Globus pallidus (tissue), 1 donor: ENCODE measurements around the gene FLNB.

Experiments used
- DNase-seq: peaks from one replicate; pipeline ENCODE4 v3.0.0-alpha.2; 2015; ENCODE audit warnings: low spot score

Gene FLNB, protein sequence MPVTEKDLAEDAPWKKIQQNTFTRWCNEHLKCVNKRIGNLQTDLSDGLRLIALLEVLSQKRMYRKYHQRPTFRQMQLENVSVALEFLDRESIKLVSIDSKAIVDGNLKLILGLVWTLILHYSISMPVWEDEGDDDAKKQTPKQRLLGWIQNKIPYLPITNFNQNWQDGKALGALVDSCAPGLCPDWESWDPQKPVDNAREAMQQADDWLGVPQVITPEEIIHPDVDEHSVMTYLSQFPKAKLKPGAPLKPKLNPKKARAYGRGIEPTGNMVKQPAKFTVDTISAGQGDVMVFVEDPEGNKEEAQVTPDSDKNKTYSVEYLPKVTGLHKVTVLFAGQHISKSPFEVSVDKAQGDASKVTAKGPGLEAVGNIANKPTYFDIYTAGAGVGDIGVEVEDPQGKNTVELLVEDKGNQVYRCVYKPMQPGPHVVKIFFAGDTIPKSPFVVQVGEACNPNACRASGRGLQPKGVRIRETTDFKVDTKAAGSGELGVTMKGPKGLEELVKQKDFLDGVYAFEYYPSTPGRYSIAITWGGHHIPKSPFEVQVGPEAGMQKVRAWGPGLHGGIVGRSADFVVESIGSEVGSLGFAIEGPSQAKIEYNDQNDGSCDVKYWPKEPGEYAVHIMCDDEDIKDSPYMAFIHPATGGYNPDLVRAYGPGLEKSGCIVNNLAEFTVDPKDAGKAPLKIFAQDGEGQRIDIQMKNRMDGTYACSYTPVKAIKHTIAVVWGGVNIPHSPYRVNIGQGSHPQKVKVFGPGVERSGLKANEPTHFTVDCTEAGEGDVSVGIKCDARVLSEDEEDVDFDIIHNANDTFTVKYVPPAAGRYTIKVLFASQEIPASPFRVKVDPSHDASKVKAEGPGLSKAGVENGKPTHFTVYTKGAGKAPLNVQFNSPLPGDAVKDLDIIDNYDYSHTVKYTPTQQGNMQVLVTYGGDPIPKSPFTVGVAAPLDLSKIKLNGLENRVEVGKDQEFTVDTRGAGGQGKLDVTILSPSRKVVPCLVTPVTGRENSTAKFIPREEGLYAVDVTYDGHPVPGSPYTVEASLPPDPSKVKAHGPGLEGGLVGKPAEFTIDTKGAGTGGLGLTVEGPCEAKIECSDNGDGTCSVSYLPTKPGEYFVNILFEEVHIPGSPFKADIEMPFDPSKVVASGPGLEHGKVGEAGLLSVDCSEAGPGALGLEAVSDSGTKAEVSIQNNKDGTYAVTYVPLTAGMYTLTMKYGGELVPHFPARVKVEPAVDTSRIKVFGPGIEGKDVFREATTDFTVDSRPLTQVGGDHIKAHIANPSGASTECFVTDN (N-terminal part only)

GRCh38 chr3:58008141-58009025 is at the start of gene FLNB:
FLNB (plus strand) TSS chr3:58008422; CDS start chr3:58008565, 143 bp downstream.
- DNase-seq, result peak; percentile 66

GRCh38 chr3:57958642-57959422 is 49.4 kb upstream of the FLNB start:
- DNase-seq, result no peak

GRCh38 chr3:57959423-57960173 is 48.6 kb upstream of the FLNB start:
- no peak for DNase-seq

GRCh38 chr3:57960174-57960505 is 48.1 kb upstream of the FLNB start:
- no peak for DNase-seq

DNA sequence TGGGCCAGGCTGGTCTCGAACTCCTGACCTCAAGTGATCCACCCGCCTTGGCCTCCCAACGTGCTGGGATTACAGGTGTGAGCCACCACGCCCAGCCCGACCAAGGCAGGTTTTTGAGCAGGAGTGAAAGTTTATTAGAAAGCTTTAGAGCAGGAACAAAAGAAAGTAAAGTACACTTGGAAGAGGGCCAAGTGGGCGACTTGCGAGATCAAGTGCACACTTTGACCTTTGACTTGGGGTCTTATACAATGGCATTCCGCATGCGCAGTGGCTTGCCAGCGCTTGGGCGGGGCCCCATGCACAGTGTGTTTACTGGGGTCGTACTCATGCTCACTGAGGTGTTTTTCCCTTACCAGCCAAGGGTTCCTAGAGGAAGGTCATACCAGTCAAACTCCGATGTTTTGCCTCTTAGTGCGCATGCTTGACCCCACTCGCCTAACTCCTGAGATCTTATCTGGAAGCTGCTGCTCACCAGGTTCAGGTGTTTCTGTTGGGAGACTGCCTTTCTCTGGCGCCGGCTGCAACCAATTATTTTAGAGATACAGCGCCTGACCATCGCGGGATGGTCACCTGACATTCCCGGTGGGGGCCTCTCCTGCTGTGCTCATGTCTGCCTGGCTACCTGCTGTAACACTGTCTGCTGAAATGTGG is 46.9 kb upstream of the FLNB start:
- no peak for DNase-seq

GRCh38 chr3:57961828-57962447 is 46.3 kb upstream of the FLNB start:
- DNase-seq, result no peak

GRCh38 chr3:57962448-57962834 is 45.8 kb upstream of the FLNB start:
- no peak for DNase-seq

GRCh38 chr3:57963811-57964346 is 44.3 kb upstream of the FLNB start:
- no peak for DNase-seq

DNA sequence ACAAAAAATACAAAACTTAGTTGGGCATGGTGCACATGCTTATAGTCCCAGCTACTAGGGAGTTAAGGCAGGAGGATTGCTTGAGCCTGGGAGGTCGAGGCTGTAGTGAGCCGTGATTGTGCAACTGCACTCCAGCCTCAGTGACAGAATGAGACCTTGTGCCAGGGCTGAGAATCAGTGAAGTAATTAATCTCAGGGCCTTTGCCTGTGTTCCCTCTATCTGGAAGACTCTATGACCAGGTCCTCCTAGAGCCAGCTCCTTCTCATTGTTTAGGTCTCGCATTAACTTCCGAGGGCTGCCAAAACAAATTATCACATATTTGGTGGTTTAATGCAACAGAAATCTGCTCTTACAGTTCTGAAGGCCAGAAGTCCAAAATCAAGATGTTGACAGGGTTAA is 41.4 kb upstream of the FLNB start:
- DNase-seq, result no peak

- no peak for DNase-seq
Measured at GRCh38 chr3:57967590-57967989, 40.6 kb upstream of the FLNB start.

GRCh38 chr3:57968501-57968900 is 39.7 kb upstream of the FLNB start:
- DNase-seq, result no peak

- DNase-seq, result no peak
Measured at GRCh38 chr3:57971975-57972374, 36.2 kb upstream of the FLNB start.

- no peak for DNase-seq
Measured at GRCh38 chr3:57972531-57973111, 35.6 kb upstream of the FLNB start.

GRCh38 chr3:57973715-57974477 is 34.3 kb upstream of the FLNB start:
- DNase-seq, result no peak

- DNase-seq, result no peak
Measured at GRCh38 chr3:57974796-57975388, 33.3 kb upstream of the FLNB start.

- DNase-seq, result no peak
Measured at GRCh38 chr3:57977818-57978235, 30.4 kb upstream of the FLNB start.

GRCh38 chr3:57978316-57978715 is 29.9 kb upstream of the FLNB start:
- no peak for DNase-seq
